HEK293T (cell line): ENCODE results near the gene PRKCH.

Experiments used
- ARNT ChIP-seq: fragments of 450-650 bp; IDR thresholded peaks from 2 replicates; pipeline ENCODE4 v1.6.1; 2017; ENCODE audit warnings: mild to moderate bottlenecking
- BHLHE40 ChIP-seq: fragments of 450-650 bp; IDR thresholded peaks from 2 replicates; pipeline ENCODE4 v1.6.1; 2016; ENCODE audit warnings: mild to moderate bottlenecking, moderate library complexity, borderline replicate concordance
- CTBP1 ChIP-seq: fragments of 450-650 bp; IDR thresholded peaks from 2 replicates; pipeline ENCODE4 v1.6.1; 2016; ENCODE audit warnings: borderline replicate concordance
- ELF4 ChIP-seq: fragments of 450-650 bp; IDR thresholded peaks from 2 replicates; pipeline ENCODE4 v1.6.1; 2017; ENCODE audit warnings: antibody characterized with exemption
- FOXK2 ChIP-seq: fragments of 450-650 bp; IDR thresholded peaks from 2 replicates; pipeline ENCODE4 v1.6.1; 2016; ENCODE audit warnings: mild to moderate bottlenecking
- FOXM1 ChIP-seq: fragments of 450-650 bp; IDR thresholded peaks from 2 replicates; pipeline ENCODE4 v1.6.1; 2017; ENCODE audit warnings: mild to moderate bottlenecking, borderline replicate concordance
- HDGF ChIP-seq: fragments of 450-650 bp; IDR thresholded peaks from 2 replicates; pipeline ENCODE4 v1.6.1; 2017; ENCODE audit warnings: antibody characterized with exemption, borderline replicate concordance
- LEF1 ChIP-seq: fragments of 450-650 bp; IDR thresholded peaks from 2 replicates; pipeline ENCODE4 v1.6.1; 2017; ENCODE audit warnings: mild to moderate bottlenecking, borderline replicate concordance
- SP1 ChIP-seq: fragments of 450-650 bp; IDR thresholded peaks from 2 replicates; pipeline ENCODE4 v1.6.1; 2017
- SUZ12 ChIP-seq: fragments of 450-650 bp; IDR thresholded peaks from 2 replicates; pipeline ENCODE4 v1.6.1; 2016; ENCODE audit warnings: mild to moderate bottlenecking
- TARDBP ChIP-seq: fragments of 450-650 bp; IDR thresholded peaks from 2 replicates; pipeline ENCODE4 v1.6.1; 2016
- TF ChIP-seq, protein P1 (sequence below): fragments of 450-650 bp; IDR thresholded peaks from 2 replicates; pipeline ENCODE4 v1.6.1; 2016

GRCh38 chr14:61575551-61576150 is 254.3 kb downstream of the PRKCH start:
- TF ChIP-seq FOXM1, result no peak
- no peak for TF ChIP-seq CTBP1
- no peak for TF ChIP-seq SUZ12
- TF ChIP-seq ARNT, result no peak
- no peak for TF ChIP-seq ELF4
- no peak for TF ChIP-seq HDGF
- no peak for TF ChIP-seq SP1
- TF ChIP-seq, protein P1, sequence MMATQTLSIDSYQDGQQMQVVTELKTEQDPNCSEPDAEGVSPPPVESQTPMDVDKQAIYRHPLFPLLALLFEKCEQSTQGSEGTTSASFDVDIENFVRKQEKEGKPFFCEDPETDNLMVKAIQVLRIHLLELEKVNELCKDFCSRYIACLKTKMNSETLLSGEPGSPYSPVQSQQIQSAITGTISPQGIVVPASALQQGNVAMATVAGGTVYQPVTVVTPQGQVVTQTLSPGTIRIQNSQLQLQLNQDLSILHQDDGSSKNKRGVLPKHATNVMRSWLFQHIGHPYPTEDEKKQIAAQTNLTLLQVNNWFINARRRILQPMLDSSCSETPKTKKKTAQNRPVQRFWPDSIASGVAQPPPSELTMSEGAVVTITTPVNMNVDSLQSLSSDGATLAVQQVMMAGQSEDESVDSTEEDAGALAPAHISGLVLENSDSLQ, result no peak
- no peak for TF ChIP-seq TARDBP
- TF ChIP-seq LEF1, result no peak
- TF ChIP-seq BHLHE40, result no peak
- TF ChIP-seq FOXK2, result no peak
